ENCODE results near the gene PLAGL1.

GRCh38 chr6:143936778-143937667 lies 71.0 kb downstream of the PLAGL1 start:
- TF ChIP-seq CTCF (IDR thresholded peaks at IDR 0.05) (no peak), POLR2AphosphoS5 (IDR thresholded peaks at IDR 0.05; ENCODE audit: low read depth, low read length) (no peak), SIN3A (IDR thresholded peaks at IDR 0.05; ENCODE audit: borderline replicate concordance, insufficient read depth, low read depth, low read length) (no peak)
